Measurements from ENCODE around the gene ABCA13.

The ABCA13 gene

GRCh38 chr7:48387932-48388331, 216.7 kb downstream of the ABCA13 start (continued):
- TF ChIP-seq ZNF148 (tag by site-specific recombination; IDR thresholded peaks at IDR 0.05; ENCODE audit: borderline replicate concordance) (no peak), ZNF155 (tag by site-specific recombination; IDR thresholded peaks at IDR 0.05) (no peak), ZNF280C (tag by site-specific recombination; IDR thresholded peaks at IDR 0.05) (no peak), ZNF580 (tag by site-specific recombination; IDR thresholded peaks at IDR 0.05) (no peak), TRIM28 (IDR thresholded peaks at IDR 0.05; ENCODE audit: borderline replicate concordance, low read length) (no peak), ZNF175 (tag by site-specific recombination; IDR thresholded peaks at IDR 0.05) (no peak), YY2 (tag by site-specific recombination; IDR thresholded peaks at IDR 0.05) (no peak)
- TF ChIP-seq, protein P1, sequence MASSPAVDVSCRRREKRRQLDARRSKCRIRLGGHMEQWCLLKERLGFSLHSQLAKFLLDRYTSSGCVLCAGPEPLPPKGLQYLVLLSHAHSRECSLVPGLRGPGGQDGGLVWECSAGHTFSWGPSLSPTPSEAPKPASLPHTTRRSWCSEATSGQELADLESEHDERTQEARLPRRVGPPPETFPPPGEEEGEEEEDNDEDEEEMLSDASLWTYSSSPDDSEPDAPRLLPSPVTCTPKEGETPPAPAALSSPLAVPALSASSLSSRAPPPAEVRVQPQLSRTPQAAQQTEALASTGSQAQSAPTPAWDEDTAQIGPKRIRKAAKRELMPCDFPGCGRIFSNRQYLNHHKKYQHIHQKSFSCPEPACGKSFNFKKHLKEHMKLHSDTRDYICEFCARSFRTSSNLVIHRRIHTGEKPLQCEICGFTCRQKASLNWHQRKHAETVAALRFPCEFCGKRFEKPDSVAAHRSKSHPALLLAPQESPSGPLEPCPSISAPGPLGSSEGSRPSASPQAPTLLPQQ (tag by site-specific recombination; IDR thresholded peaks at IDR 0.05): no peak
- TF ChIP-seq, protein P2, sequence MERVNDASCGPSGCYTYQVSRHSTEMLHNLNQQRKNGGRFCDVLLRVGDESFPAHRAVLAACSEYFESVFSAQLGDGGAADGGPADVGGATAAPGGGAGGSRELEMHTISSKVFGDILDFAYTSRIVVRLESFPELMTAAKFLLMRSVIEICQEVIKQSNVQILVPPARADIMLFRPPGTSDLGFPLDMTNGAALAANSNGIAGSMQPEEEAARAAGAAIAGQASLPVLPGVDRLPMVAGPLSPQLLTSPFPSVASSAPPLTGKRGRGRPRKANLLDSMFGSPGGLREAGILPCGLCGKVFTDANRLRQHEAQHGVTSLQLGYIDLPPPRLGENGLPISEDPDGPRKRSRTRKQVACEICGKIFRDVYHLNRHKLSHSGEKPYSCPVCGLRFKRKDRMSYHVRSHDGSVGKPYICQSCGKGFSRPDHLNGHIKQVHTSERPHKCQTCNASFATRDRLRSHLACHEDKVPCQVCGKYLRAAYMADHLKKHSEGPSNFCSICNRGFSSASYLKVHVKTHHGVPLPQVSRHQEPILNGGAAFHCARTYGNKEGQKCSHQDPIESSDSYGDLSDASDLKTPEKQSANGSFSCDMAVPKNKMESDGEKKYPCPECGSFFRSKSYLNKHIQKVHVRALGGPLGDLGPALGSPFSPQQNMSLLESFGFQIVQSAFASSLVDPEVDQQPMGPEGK (tag by site-specific recombination; IDR thresholded peaks at IDR 0.05): no peak
- TF ChIP-seq, protein P3, sequence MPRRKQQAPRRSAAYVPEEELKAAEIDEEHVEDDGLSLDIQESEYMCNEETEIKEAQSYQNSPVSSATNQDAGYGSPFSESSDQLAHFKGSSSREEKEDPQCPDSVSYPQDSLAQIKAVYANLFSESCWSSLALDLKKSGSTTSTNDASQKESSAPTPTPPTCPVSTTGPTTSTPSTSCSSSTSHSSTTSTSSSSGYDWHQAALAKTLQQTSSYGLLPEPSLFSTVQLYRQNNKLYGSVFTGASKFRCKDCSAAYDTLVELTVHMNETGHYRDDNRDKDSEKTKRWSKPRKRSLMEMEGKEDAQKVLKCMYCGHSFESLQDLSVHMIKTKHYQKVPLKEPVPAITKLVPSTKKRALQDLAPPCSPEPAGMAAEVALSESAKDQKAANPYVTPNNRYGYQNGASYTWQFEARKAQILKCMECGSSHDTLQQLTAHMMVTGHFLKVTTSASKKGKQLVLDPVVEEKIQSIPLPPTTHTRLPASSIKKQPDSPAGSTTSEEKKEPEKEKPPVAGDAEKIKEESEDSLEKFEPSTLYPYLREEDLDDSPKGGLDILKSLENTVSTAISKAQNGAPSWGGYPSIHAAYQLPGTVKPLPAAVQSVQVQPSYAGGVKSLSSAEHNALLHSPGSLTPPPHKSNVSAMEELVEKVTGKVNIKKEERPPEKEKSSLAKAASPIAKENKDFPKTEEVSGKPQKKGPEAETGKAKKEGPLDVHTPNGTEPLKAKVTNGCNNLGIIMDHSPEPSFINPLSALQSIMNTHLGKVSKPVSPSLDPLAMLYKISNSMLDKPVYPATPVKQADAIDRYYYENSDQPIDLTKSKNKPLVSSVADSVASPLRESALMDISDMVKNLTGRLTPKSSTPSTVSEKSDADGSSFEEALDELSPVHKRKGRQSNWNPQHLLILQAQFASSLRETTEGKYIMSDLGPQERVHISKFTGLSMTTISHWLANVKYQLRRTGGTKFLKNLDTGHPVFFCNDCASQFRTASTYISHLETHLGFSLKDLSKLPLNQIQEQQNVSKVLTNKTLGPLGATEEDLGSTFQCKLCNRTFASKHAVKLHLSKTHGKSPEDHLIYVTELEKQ (tag by site-specific recombination; IDR thresholded peaks at IDR 0.05; ENCODE audit: borderline replicate concordance): no peak

- no peak overlapping the region for H3K4me3 ChIP-seq (ENCODE audit: low read depth, low read length)
- POLR2A ChIA-PET: no interaction called here
- no peaks in the 10 kb centered on the region for H3K4me1 ChIP-seq (ENCODE audit: control insufficient read depth, insufficient read depth, low read length)
- H3K9me3 ChIP-seq (ENCODE audit: control insufficient read depth, insufficient read depth, low read depth, low read length): no peaks in the 10 kb centered on the region
- no peaks in the 10 kb centered on the region for H3K36me3 ChIP-seq (ENCODE audit: control insufficient read depth in 2 of 2, insufficient read depth in 1 of 2, low read length in 2 of 2)
- CTCF ChIA-PET: no interaction called here
- H3K27ac ChIP-seq (ENCODE audit: extremely low read depth, low read depth, low read length): no peak overlapping the region
- TF ChIP-seq ZSCAN16 (tag by site-specific recombination; IDR thresholded peaks at IDR 0.05) (no peak), ZNF518A (tag by site-specific recombination; conservative IDR thresholded peaks at IDR 0.05; ENCODE audit: low read depth) (no peak), PRDM1 (tag by site-specific recombination; IDR thresholded peaks at IDR 0.05) (no peak), KLF16 (tag by site-specific recombination; IDR thresholded peaks at IDR 0.05) (no peak), TCF7L2 (IDR thresholded peaks at IDR 0.05; ENCODE audit: borderline replicate concordance, low read depth, low read length) (no peak), ZNF48 (tag by site-specific recombination; IDR thresholded peaks at IDR 0.05) (no peak), REPIN1 (tag by site-specific recombination; IDR thresholded peaks at IDR 0.05; ENCODE audit: low read depth) (no peak), ZNF19 (tag by site-specific recombination; IDR thresholded peaks at IDR 0.05; ENCODE audit: low read depth) (no peak), ZNF202 (tag by site-specific recombination; IDR thresholded peaks at IDR 0.05; ENCODE audit: borderline replicate concordance) (no peak), ZNF792 (tag by site-specific recombination; IDR thresholded peaks at IDR 0.05) (no peak)
Observed at GRCh38 chr7:48388911-48389310, 217.7 kb downstream of the ABCA13 start.
